ENCODE results near the gene TRMO. TPM values are rescaled to one million over a fixed set of nuclear protein-coding genes. Genes with fewer than 3 reads are reported as not detected.

TRMO gene
- total RNA-seq, 1 donor from 2014 or later, result 24.8 TPM

GRCh38 chr9:97928986-97929604, 6.8 kb upstream of the TRMO start:
- DNase-seq (ENCODE audit: low spot score in 2 of 2), result no peak
- Histone ChIP-seq H3K36me3 (no peaks in the 10 kb centered on the region), H3K4me3 (no peak overlapping the region), H3K4me1 (no peaks in the 10 kb centered on the region), H3K9me3 (no peaks in the 10 kb centered on the region), H3K27ac (no peak overlapping the region), H3K27me3 (no peaks in the 10 kb centered on the region)
- TF ChIP-seq CTCF (IDR thresholded peaks at IDR 0.05), result no peak
- intact Hi-C loops (cut with DNase I), result no loop called here

GRCh38 chr9:97925497-97926334, 3.4 kb upstream of the TRMO start:
- intact Hi-C loops (cut with DNase I), result no loop called here
- no peak for TF ChIP-seq CTCF (IDR thresholded peaks at IDR 0.05)
- Histone ChIP-seq H3K4me3 (no peak overlapping the region), H3K9me3 (no peaks in the 10 kb centered on the region), H3K27ac (no peak overlapping the region), H3K4me1 (peaks cover 3 to 15% of the 10 kb centered on the region in 2 donors), H3K27me3 (no peaks in the 10 kb centered on the region), H3K36me3 (no peaks in the 10 kb centered on the region)
- DNase-seq (ENCODE audit: low spot score in 2 of 2), result no peak

- H3K4me1 ChIP-seq, result peaks cover 3 to 19% of the 10 kb centered on the region in 2 donors
- H3K36me3 ChIP-seq, result no peaks in the 10 kb centered on the region
- no peak overlapping the region for H3K27ac ChIP-seq
- no peak overlapping the region for H3K4me3 ChIP-seq
- TF ChIP-seq CTCF (IDR thresholded peaks at IDR 0.05), result no peak
- H3K9me3 ChIP-seq, result no peaks in the 10 kb centered on the region
- H3K27me3 ChIP-seq, result no peaks in the 10 kb centered on the region
- DNase-seq (ENCODE audit: low spot score in 2 of 2), result no peak
- intact Hi-C loops (cut with DNase I), result loop anchor here (5.0 kb wide), 4 partner anchors 283 to 1898 kb away; partner anchors contain the start of genes NR4A3, TDRD7 and TGFBR1
These were observed 2.1 kb upstream of the TRMO start for GRCh38 chr9:97924386-97924785.

GRCh38 chr9:97923529-97924108, 1.3 kb upstream of the TRMO start:
- Histone ChIP-seq H3K36me3 (no peaks in the 10 kb centered on the region), H3K27ac (peak overlapping the region in 1 of 2 donors; percentile 94), H3K27me3 (no peaks in the 10 kb centered on the region), H3K9me3 (no peaks in the 10 kb centered on the region), H3K4me1 (peaks cover 3 to 19% of the 10 kb centered on the region in 2 donors), H3K4me3 (peak overlapping the region; percentile 4 to 64)
- DNase-seq (ENCODE audit: low spot score in 2 of 2), result peak; percentile 21 to 90
- peak; percentile 63 to 76 (median 70) for TF ChIP-seq CTCF (IDR thresholded peaks at IDR 0.05)
- intact Hi-C loops (cut with DNase I), result loop anchor here (1.0 to 5.0 kb wide), 10 partner anchors 111 to 1899 kb away; partner anchors contain the start of genes CORO2A, NANS, NR4A3 and TDRD7

- Histone ChIP-seq H3K27me3 (no peaks in the 10 kb centered on the region), H3K27ac (no peak overlapping the region), H3K36me3 (peaks cover 5 to 14% of the 10 kb centered on the region in 2 donors), H3K4me3 (no peak overlapping the region), H3K4me1 (peaks cover 3 to 19% of the 10 kb centered on the region in 2 donors), H3K9me3 (no peaks in the 10 kb centered on the region)
- no peak for DNase-seq (ENCODE audit: low spot score in 2 of 2)
- no peak for TF ChIP-seq CTCF (IDR thresholded peaks at IDR 0.05)
- intact Hi-C loops (cut with DNase I), result no loop called here
These were observed 3.0 kb downstream of the TRMO start for GRCh38 chr9:97919217-97919813.

Measured in ascending aorta (tissue), 2 donors.